HEK293 (cell line): ENCODE results near the gene ACTR8.

Source experiments
- GLI2 ChIP-seq: fragments of 450-650 bp; formaldehyde crosslinking; IDR thresholded peaks from 2 replicates; pipeline ENCODE4; 2017; ENCODE audit warnings: missing biosample characterization, missing genetic modification characterization, low read depth, borderline replicate concordance
- GLIS2 ChIP-seq: fragments of 450-650 bp; formaldehyde crosslinking; IDR thresholded peaks from 2 replicates; pipeline ENCODE4 v1.5.1; 2016; ENCODE audit warnings: missing biosample characterization, missing genetic modification characterization
- KLF8 ChIP-seq: fragments of 450-650 bp; formaldehyde crosslinking; IDR thresholded peaks from 2 replicates; pipeline ENCODE4 v1.5.1; 2016; ENCODE audit warnings: missing biosample characterization, missing genetic modification characterization
- MEIS1 ChIP-seq: sonication (generic); formaldehyde crosslinking; IDR thresholded peaks from 2 replicates; pipeline ENCODE4 v1.8.1; 2022; ENCODE audit warnings: missing genetic modification reagents, mild to moderate bottlenecking, borderline replicate concordance
- SP3 ChIP-seq: fragments of 450-650 bp; formaldehyde crosslinking; IDR thresholded peaks from 2 replicates; pipeline ENCODE4 v1.5.1; 2016; ENCODE audit warnings: missing biosample characterization, missing genetic modification characterization
- YY1 ChIP-seq: fragments of 450-650 bp; formaldehyde crosslinking; IDR thresholded peaks from 2 replicates; pipeline ENCODE4 v1.5.1; 2018; ENCODE audit warnings: missing biosample characterization, missing genetic modification characterization
- ZBTB48 ChIP-seq: fragments of 450-650 bp; formaldehyde crosslinking; IDR thresholded peaks from 2 replicates; pipeline ENCODE4 v1.5.1; 2016; ENCODE audit warnings: missing biosample characterization, missing genetic modification characterization
- ZNF155 ChIP-seq: fragments of 450-650 bp; formaldehyde crosslinking; IDR thresholded peaks from 2 replicates; pipeline ENCODE4 v1.5.1; 2016; ENCODE audit warnings: missing biosample characterization, missing genetic modification characterization
- ZNF18 ChIP-seq: fragments of 450-650 bp; formaldehyde crosslinking; IDR thresholded peaks from 2 replicates; pipeline ENCODE4 v1.5.1; 2016; ENCODE audit warnings: missing biosample characterization, missing genetic modification characterization
- ZNF324 ChIP-seq: fragments of 450-650 bp; formaldehyde crosslinking; IDR thresholded peaks from 2 replicates; pipeline ENCODE4 v1.5.1; 2016; ENCODE audit warnings: missing biosample characterization, missing genetic modification characterization
- ZNF350 ChIP-seq: fragments of 450-650 bp; formaldehyde crosslinking; IDR thresholded peaks from 2 replicates; pipeline ENCODE4 v1.5.0; 2017; ENCODE audit warnings: missing biosample characterization, mild to moderate bottlenecking, missing genetic modification characterization
- ZNF354C ChIP-seq: fragments of 450-650 bp; formaldehyde crosslinking; IDR thresholded peaks from 2 replicates; pipeline ENCODE4 v1.5.1; 2016; ENCODE audit warnings: missing biosample characterization, missing genetic modification characterization, low read depth, borderline replicate concordance
- ZNF362 ChIP-seq: fragments of 450-650 bp; formaldehyde crosslinking; IDR thresholded peaks from 2 replicates; pipeline ENCODE4 v1.5.1; 2016; ENCODE audit warnings: missing biosample characterization, missing genetic modification characterization
- ZNF433 ChIP-seq: fragments of 450-650 bp; formaldehyde crosslinking; IDR thresholded peaks from 2 replicates; pipeline ENCODE4 v1.5.1; 2016; ENCODE audit warnings: missing biosample characterization, missing genetic modification characterization, low read depth
- ZNF48 ChIP-seq: fragments of 450-650 bp; formaldehyde crosslinking; IDR thresholded peaks from 2 replicates; pipeline ENCODE4 v1.5.1; 2016; ENCODE audit warnings: missing biosample characterization, missing genetic modification characterization
- ZNF548 ChIP-seq: fragments of 450-650 bp; formaldehyde crosslinking; IDR thresholded peaks from 2 replicates; pipeline ENCODE4 v1.5.1; 2016; ENCODE audit warnings: missing biosample characterization, missing genetic modification characterization
- ZNF555 ChIP-seq: fragments of 450-650 bp; formaldehyde crosslinking; conservative IDR thresholded peaks from 2 replicates; pipeline ENCODE4 v1.5.1; 2017; ENCODE audit warnings: missing biosample characterization, mild to moderate bottlenecking, missing genetic modification characterization, inconsistent platforms
- ZNF560 ChIP-seq: fragments of 450-650 bp; formaldehyde crosslinking; IDR thresholded peaks from 2 replicates; pipeline ENCODE4 v1.5.1; 2017; ENCODE audit warnings: missing biosample characterization, missing genetic modification characterization, borderline replicate concordance
- ZNF580 ChIP-seq: fragments of 450-650 bp; formaldehyde crosslinking; IDR thresholded peaks from 2 replicates; pipeline ENCODE4 v1.5.1; 2016; ENCODE audit warnings: missing biosample characterization, missing genetic modification characterization
- ZNF629 ChIP-seq: fragments of 450-650 bp; formaldehyde crosslinking; IDR thresholded peaks from 2 replicates; pipeline ENCODE4 v1.5.1; 2017; ENCODE audit warnings: missing biosample characterization, missing genetic modification characterization
- ZNF843 ChIP-seq: fragments of 450-650 bp; formaldehyde crosslinking; IDR thresholded peaks from 2 replicates; pipeline ENCODE4 v1.5.1; 2016; ENCODE audit warnings: missing biosample characterization, missing genetic modification characterization
- ZSCAN30 ChIP-seq: fragments of 450-650 bp; IDR thresholded peaks from 2 replicates; pipeline ENCODE4 v1.5.1; 2018; ENCODE audit warnings: missing biosample characterization, mild to moderate bottlenecking, missing genetic modification characterization, moderate library complexity
- TF ChIP-seq, protein P1 (sequence below): fragments of 450-650 bp; formaldehyde crosslinking; IDR thresholded peaks from 2 replicates; pipeline ENCODE4 v1.5.1; 2016; ENCODE audit warnings: missing biosample characterization, missing genetic modification characterization
- TF ChIP-seq, protein P2 (sequence below): fragments of 450-650 bp; formaldehyde crosslinking; IDR thresholded peaks from 2 replicates; pipeline ENCODE4 v1.5.1; 2017; ENCODE audit warnings: missing biosample characterization, missing genetic modification characterization
- TF ChIP-seq, protein P3 (sequence below): fragments of 450-650 bp; formaldehyde crosslinking; IDR thresholded peaks from 2 replicates; pipeline ENCODE4 v1.5.1; 2016; ENCODE audit warnings: missing biosample characterization, missing genetic modification characterization
- TF ChIP-seq, protein P4 (sequence below): fragments of 450-650 bp; formaldehyde crosslinking; IDR thresholded peaks from 2 replicates; pipeline ENCODE4 v1.5.1; 2016; ENCODE audit warnings: missing biosample characterization, missing genetic modification characterization

The ACTR8 gene

DNA sequence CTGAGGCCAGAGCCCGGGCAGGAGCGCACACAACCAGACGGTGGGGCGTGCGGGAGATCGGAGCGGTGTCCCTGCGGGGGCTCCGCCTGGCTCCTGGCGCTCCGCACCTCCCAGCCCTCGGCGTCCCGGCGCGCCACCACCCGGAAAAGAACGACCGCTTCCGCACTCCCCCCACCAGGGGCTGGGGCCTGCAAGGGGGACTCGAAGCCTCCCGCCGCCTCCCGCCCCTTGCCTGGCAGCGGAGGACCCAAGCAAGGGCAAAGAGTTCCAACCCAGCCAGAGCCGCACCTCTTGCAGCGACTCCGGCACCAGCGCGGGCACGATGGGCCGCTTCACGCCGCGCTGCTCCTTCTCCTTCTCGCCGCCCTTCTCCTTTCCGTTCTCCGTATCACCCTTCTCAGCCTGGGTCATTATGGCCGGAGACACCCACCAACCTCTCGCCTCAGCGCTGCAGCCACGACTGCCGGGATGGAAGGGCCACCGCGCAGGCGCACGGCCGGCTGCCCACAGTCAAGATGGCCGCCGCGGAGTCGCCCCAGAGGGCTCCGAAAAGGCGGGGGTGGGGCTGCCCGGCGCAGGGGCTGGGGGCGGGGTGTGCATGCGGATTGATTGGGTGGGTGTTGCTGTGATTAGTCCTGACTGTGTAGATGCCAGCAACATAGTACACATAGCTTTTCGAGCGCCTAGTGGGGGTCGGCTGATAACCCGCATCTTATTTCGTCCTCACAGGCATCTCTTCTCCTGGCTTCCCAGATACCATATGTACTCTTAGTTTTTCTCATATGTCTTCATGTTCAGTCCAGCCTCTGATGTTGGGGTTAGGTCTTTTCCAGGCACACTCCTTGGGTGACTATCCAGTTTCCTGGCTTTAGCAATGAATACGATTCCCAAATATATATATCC, at the start of gene ACTR8 (continued):
- peak; percentile 82 for TF ChIP-seq ZNF843 (tag by site-specific recombination)
- peak; percentile 74; the same call in 1 of the 2 replicates for TF ChIP-seq ZNF324 (tag by site-specific recombination)
- peak; percentile 81 for TF ChIP-seq SP3 (tag by site-specific recombination)
- TF ChIP-seq ZNF555 (tag by site-specific recombination), result no peak
- no peak for TF ChIP-seq ZNF354C (tag by site-specific recombination)
- TF ChIP-seq, protein P1, sequence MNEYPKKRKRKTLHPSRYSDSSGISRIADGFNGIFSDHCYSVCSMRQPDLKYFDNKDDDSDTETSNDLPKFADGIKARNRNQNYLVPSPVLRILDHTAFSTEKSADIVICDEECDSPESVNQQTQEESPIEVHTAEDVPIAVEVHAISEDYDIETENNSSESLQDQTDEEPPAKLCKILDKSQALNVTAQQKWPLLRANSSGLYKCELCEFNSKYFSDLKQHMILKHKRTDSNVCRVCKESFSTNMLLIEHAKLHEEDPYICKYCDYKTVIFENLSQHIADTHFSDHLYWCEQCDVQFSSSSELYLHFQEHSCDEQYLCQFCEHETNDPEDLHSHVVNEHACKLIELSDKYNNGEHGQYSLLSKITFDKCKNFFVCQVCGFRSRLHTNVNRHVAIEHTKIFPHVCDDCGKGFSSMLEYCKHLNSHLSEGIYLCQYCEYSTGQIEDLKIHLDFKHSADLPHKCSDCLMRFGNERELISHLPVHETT (tag by site-specific recombination), result no peak; the same call in 1 of the 2 replicates
- no peak for TF ChIP-seq ZNF560 (tag by site-specific recombination)
- TF ChIP-seq ZNF433 (tag by site-specific recombination), result no peak
- no peak for TF ChIP-seq ZNF362 (tag by site-specific recombination)
- no peak for TF ChIP-seq ZNF548
- TF ChIP-seq, protein P2, sequence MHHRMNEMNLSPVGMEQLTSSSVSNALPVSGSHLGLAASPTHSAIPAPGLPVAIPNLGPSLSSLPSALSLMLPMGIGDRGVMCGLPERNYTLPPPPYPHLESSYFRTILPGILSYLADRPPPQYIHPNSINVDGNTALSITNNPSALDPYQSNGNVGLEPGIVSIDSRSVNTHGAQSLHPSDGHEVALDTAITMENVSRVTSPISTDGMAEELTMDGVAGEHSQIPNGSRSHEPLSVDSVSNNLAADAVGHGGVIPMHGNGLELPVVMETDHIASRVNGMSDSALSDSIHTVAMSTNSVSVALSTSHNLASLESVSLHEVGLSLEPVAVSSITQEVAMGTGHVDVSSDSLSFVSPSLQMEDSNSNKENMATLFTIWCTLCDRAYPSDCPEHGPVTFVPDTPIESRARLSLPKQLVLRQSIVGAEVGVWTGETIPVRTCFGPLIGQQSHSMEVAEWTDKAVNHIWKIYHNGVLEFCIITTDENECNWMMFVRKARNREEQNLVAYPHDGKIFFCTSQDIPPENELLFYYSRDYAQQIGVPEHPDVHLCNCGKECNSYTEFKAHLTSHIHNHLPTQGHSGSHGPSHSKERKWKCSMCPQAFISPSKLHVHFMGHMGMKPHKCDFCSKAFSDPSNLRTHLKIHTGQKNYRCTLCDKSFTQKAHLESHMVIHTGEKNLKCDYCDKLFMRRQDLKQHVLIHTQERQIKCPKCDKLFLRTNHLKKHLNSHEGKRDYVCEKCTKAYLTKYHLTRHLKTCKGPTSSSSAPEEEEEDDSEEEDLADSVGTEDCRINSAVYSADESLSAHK, result no peak
- no peak for TF ChIP-seq MEIS1
- TF ChIP-seq, protein P3, sequence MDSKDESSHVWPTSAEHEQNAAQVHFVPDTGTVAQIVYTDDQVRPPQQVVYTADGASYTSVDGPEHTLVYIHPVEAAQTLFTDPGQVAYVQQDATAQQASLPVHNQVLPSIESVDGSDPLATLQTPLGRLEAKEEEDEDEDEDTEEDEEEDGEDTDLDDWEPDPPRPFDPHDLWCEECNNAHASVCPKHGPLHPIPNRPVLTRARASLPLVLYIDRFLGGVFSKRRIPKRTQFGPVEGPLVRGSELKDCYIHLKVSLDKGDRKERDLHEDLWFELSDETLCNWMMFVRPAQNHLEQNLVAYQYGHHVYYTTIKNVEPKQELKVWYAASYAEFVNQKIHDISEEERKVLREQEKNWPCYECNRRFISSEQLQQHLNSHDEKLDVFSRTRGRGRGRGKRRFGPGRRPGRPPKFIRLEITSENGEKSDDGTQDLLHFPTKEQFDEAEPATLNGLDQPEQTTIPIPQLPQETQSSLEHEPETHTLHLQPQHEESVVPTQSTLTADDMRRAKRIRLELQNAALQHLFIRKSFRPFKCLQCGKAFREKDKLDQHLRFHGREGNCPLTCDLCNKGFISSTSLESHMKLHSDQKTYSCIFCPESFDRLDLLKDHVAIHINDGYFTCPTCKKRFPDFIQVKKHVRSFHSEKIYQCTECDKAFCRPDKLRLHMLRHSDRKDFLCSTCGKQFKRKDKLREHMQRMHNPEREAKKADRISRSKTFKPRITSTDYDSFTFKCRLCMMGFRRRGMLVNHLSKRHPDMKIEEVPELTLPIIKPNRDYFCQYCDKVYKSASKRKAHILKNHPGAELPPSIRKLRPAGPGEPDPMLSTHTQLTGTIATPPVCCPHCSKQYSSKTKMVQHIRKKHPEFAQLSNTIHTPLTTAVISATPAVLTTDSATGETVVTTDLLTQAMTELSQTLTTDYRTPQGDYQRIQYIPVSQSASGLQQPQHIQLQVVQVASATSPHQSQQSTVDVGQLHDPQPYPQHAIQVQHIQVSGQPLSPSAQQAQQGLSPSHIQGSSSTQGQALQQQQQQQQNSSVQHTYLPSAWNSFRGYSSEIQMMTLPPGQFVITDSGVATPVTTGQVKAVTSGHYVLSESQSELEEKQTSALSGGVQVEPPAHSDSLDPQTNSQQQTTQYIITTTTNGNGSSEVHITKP (tag by site-specific recombination), result peak; percentile 55
- no peak for TF ChIP-seq ZNF350 (tag by site-specific recombination)
- TF ChIP-seq, protein P4, sequence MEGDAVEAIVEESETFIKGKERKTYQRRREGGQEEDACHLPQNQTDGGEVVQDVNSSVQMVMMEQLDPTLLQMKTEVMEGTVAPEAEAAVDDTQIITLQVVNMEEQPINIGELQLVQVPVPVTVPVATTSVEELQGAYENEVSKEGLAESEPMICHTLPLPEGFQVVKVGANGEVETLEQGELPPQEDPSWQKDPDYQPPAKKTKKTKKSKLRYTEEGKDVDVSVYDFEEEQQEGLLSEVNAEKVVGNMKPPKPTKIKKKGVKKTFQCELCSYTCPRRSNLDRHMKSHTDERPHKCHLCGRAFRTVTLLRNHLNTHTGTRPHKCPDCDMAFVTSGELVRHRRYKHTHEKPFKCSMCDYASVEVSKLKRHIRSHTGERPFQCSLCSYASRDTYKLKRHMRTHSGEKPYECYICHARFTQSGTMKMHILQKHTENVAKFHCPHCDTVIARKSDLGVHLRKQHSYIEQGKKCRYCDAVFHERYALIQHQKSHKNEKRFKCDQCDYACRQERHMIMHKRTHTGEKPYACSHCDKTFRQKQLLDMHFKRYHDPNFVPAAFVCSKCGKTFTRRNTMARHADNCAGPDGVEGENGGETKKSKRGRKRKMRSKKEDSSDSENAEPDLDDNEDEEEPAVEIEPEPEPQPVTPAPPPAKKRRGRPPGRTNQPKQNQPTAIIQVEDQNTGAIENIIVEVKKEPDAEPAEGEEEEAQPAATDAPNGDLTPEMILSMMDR, result peak; percentile 77
- TF ChIP-seq ZNF155 (tag by site-specific recombination), result no peak
- peak; percentile 67; the same call in 1 of the 2 replicates for TF ChIP-seq KLF8
- peak; percentile 78; the same call in 1 of the 2 replicates for TF ChIP-seq ZBTB48 (tag by site-specific recombination)
- 0 out of 2 replicates have a peak, but pooled peaks have one; percentile 48 for TF ChIP-seq ZNF629 (tag by site-specific recombination)
- peak; percentile 92 for TF ChIP-seq GLIS2 (tag by site-specific recombination)
- TF ChIP-seq ZSCAN30 (tag by site-specific recombination), result peak; percentile 75; the same call in 1 of the 2 replicates
- no peak for TF ChIP-seq GLI2 (tag by site-specific recombination)
- peak; percentile 81 for TF ChIP-seq YY1
- TF ChIP-seq ZNF48, result no peak
- TF ChIP-seq ZNF580 (tag by site-specific recombination), result no peak; the same call in 1 of the 2 replicates
- TF ChIP-seq ZNF18, result no peak
